ENCODE results near the gene MSL3.
A peak's percentile ranks its signal among the peaks of the same experiment; 100 is the strongest.

Gene MSL3

DNA sequence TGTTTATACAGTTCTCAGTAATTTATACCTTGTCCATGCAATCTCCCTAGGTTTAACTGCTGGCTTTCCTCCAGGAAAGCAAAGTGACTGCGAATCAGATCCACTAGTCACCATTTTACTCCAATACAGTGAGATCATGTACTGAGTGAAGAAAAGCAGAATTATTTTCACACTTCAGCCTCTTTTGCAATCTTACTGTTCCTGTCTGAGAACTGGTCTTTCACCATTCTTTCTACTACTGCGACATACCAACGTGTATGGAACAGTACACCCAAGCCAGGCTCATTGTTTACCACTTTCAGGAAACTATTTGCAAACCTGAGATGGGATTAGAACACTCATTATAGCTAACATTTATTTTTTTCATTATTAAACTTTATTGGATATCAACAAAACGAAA is 8.0 kb upstream of the MSL3 start:
- no peak overlapping the region; the same call in 1 of the 2 replicates for H3K27ac ChIP-seq (replicated peaks)
- TF ChIP-seq POLR2AphosphoS5 (IDR thresholded peaks at IDR 0.05; ENCODE audit: low read depth) (no peak), GABPA (IDR thresholded peaks at IDR 0.05; ENCODE audit: low read depth) (no peak), REST (IDR thresholded peaks at IDR 0.05; ENCODE audit: insufficient replicate concordance, low read depth) (no peak), SPI1 (IDR thresholded peaks at IDR 0.05; ENCODE audit: borderline replicate concordance, low read depth) (no peak)
- TF ChIP-seq, protein P1, sequence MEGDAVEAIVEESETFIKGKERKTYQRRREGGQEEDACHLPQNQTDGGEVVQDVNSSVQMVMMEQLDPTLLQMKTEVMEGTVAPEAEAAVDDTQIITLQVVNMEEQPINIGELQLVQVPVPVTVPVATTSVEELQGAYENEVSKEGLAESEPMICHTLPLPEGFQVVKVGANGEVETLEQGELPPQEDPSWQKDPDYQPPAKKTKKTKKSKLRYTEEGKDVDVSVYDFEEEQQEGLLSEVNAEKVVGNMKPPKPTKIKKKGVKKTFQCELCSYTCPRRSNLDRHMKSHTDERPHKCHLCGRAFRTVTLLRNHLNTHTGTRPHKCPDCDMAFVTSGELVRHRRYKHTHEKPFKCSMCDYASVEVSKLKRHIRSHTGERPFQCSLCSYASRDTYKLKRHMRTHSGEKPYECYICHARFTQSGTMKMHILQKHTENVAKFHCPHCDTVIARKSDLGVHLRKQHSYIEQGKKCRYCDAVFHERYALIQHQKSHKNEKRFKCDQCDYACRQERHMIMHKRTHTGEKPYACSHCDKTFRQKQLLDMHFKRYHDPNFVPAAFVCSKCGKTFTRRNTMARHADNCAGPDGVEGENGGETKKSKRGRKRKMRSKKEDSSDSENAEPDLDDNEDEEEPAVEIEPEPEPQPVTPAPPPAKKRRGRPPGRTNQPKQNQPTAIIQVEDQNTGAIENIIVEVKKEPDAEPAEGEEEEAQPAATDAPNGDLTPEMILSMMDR (IDR thresholded peaks at IDR 0.05; ENCODE audit: insufficient read depth, low read length) = no peak
- H3K4me3 ChIP-seq (replicated peaks; ENCODE audit: insufficient read depth, low read length) = no peak overlapping the region
- H3K27me3 ChIP-seq (ENCODE audit: insufficient read depth, poor library complexity, severe bottlenecking) = no peaks in the 10 kb centered on the region
- peak in 1 of 2 experiments; percentile 50 for DNase-seq (ENCODE audit: low read depth in 1 of 2, low spot score in 1 of 2)

DNA sequence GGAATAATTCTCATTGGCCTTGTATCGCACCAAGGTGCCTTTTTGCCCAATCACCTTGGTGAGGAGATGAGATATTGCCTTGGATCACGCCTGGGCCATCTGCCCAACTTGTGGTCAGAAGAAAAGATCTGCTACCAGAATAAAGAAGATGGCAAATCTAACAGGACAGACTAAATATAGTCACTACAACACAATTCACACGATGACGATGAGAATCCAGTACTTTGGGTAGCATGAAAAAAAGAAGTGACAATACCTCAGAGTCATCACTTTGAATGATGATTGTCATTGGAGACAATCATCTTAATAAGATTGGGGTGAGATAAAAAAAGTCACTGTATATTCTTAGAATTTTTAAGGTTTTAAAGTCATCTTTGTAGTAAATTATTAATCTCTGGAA is 7.3 kb upstream of the MSL3 start:
- TF ChIP-seq GABPA (IDR thresholded peaks at IDR 0.05; ENCODE audit: low read depth) = no peak
- TF ChIP-seq REST (IDR thresholded peaks at IDR 0.05; ENCODE audit: insufficient replicate concordance, low read depth) = no peak
- no peak for TF ChIP-seq POLR2AphosphoS5 (IDR thresholded peaks at IDR 0.05; ENCODE audit: low read depth)
- no peak for TF ChIP-seq SPI1 (IDR thresholded peaks at IDR 0.05; ENCODE audit: borderline replicate concordance, low read depth)
- TF ChIP-seq, protein P1 (IDR thresholded peaks at IDR 0.05; ENCODE audit: insufficient read depth, low read length) = no peak
- H3K27ac ChIP-seq (replicated peaks) = no peak overlapping the region; the same call in 1 of the 2 replicates
- no peak for DNase-seq (ENCODE audit: low read depth in 1 of 2, low spot score in 1 of 2)
- no peaks in the 10 kb centered on the region for H3K27me3 ChIP-seq (ENCODE audit: insufficient read depth, poor library complexity, severe bottlenecking)
- no peak overlapping the region for H3K4me3 ChIP-seq (replicated peaks; ENCODE audit: insufficient read depth, low read length)

DNA sequence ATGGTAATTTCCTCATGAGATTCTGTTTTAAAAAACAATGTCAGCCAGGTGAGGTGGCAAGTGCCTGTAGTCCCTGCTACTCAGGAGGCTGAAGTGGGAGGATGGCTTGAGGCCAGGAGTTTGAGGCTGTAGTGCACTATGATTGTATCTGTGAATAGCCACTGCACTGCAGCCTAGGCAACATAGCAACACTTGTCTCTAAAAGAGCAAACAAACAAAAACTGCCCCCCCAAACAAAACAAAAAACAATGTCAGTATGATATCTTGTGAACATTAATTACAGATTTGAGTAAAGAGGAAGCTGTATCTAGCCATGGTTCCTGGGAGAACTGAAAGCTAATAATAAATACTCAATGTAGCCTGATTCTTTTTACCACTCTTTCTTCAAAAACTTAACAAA is 6.8 kb upstream of the MSL3 start:
- DNase-seq (ENCODE audit: low read depth in 1 of 2, low spot score in 1 of 2) = no peak
- Histone ChIP-seq H3K4me3 (replicated peaks; ENCODE audit: insufficient read depth, low read length) (no peak overlapping the region), H3K27ac (replicated peaks) (no peak overlapping the region), H3K27me3 (ENCODE audit: insufficient read depth, poor library complexity, severe bottlenecking) (no peaks in the 10 kb centered on the region)
- TF ChIP-seq, protein P1 (IDR thresholded peaks at IDR 0.05; ENCODE audit: insufficient read depth, low read length) = no peak
- TF ChIP-seq GABPA (IDR thresholded peaks at IDR 0.05; ENCODE audit: low read depth) = no peak
- TF ChIP-seq POLR2AphosphoS5 (IDR thresholded peaks at IDR 0.05; ENCODE audit: low read depth) = no peak
- no peak for TF ChIP-seq REST (IDR thresholded peaks at IDR 0.05; ENCODE audit: insufficient replicate concordance, low read depth)
- TF ChIP-seq SPI1 (IDR thresholded peaks at IDR 0.05; ENCODE audit: borderline replicate concordance, low read depth) = no peak
